GM13977 (cell line): ENCODE measurements around the gene TTYH2.

Experiments used
- DNase-seq: peaks from one replicate; pipeline ENCODE4 v3.0.0; 2012; ENCODE audit warnings: low spot score
- CTCF ChIP-seq: IDR thresholded peaks from 2 replicates; pipeline ENCODE4 v1.5.1; 2012; ENCODE audit warnings: mild to moderate bottlenecking, control low read depth; ENCODE audit not compliant: insufficient read depth; ENCODE audit errors: extremely low read depth, missing control alignments
- in situ Hi-C: fragments of 300-500 bp; cut with MboI; formaldehyde crosslinking; loops from one replicate; pipeline ENCODE4 v1.12.0; 2022; ENCODE audit warnings: low sequenced_read_pairs, low pct_unique_long_range_greater_than_20kb, mixed read lengths, inconsistent platforms; ENCODE audit not compliant: unreplicated experiment

The TTYH2 gene

GRCh38 chr17:74251569-74251968, 38.2 kb downstream of the TTYH2 start:
- DNase-seq: no peak
- in situ Hi-C loops: no loop called here
- no peak for TF ChIP-seq CTCF

- TF ChIP-seq CTCF: no peak
- in situ Hi-C loops: no loop called here
- no peak for DNase-seq
These were observed 38.8 kb downstream of the TTYH2 start for GRCh38 chr17:74252211-74252610.

- no peak for DNase-seq
- in situ Hi-C loops: no loop called here
- no peak for TF ChIP-seq CTCF
These were observed 39.7 kb downstream of the TTYH2 start for GRCh38 chr17:74253036-74253435.

DNA sequence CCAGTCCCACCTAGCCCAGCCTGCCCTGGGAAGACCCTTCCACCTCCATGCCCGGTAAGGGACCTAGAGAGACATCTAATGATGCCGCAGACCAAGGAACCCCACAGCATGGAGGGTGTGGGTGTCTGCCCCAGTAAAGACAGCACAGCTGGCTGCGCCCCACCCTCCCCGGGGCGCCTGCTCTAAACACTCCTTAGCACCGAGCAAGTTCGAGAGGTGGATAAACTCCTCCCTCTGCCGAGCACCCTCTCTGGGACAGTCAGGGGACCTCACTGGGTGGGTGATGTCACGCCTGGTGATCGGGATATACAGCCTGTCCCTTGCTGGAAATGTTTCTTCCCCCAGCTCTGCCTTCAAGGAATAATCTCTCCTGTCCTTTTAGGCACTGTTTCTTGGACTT, 43.9 kb downstream of the TTYH2 start:
- in situ Hi-C loops: no loop called here
- TF ChIP-seq CTCF: no peak
- DNase-seq: no peak

DNA sequence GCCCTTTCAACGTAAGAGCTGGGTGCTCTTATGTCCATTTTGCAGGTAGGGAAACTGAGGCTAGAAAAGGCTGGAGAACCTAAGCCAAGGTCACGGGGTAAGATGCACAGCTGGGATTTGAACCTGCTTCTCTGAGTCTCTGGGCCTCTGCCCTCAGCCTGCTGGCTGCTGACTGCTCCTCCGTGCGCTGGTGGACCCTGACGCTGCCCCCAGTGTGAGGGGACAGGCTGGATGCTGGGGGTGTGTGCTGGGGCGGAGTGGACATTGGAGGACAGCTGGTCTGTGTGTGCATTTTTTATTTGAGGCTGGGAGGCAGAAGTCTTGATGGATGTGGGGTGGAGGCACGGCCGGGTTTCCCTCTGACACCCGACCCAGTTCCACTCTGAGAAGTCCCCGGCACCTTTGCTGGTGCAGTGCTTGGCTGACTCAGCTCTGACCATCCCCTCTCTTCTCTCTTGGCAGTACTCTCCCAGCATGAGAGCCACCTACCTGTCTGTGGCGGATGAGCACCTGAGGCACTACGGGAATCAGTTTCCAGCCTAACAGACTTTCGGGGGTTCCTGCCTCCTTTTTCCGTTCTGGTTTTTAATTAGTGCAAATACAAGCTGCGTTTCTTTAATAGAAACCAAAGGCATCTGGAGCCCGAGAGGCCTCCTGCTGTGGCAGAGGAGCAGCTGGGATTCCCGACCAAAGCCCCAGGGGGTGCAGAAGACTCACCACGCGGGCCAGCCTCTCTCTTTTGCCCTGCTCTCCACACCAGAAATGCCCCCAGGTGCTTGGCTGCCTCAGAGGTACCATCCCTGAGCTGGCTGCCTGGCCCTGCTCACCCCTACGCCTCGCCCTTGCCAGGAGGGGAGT, 46.5 kb downstream of the TTYH2 start:
- no peak for TF ChIP-seq CTCF
- DNase-seq: no peak
- in situ Hi-C loops: no loop called here

DNA sequence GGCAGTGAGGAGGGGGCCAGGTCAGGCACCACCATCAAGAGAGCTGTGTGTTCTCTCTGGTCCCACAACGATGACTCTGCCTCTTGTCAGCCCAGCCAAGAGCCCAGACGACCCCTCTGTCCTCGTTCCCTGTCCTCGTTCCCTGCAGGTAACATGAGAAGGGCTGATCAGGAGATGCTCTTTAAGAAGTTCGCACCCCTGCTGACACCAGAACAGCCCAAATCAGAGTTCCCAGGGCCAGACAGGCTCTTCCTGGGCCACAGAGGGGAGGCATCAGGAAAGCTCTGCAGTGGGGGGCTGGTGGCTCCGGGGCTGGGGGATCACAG, 47.1 kb downstream of the TTYH2 start:
- no peak for TF ChIP-seq CTCF
- in situ Hi-C loops: no loop called here
- no peak for DNase-seq
